H1 (cell line): ENCODE measurements around the gene PLEKHO1.

ENCODE experiments used
- ASH2L ChIP-seq: fragments of 200-600, 300-600 bp; sonication (generic); IDR thresholded peaks from one replicate; pipeline ENCODE4 v1.7.1; 2017; ENCODE audit warnings: low read length
- BRCA1 ChIP-seq: IDR thresholded peaks from 2 replicates; pipeline ENCODE4 v1.6.1; 2012; ENCODE audit warnings: low read depth, low read length, improper control_type of control experiment
- CBX8 ChIP-seq: fragments of 300-800, 300-1000 bp; sonication (generic); IDR thresholded peaks from 2 replicates; pipeline ENCODE4 v1.7.1; 2016; ENCODE audit warnings: low read depth, low read length, borderline replicate concordance
- CTCF ChIP-seq, 3 experiments: IDR thresholded peaks; 1 replicate in 2 of 3; 2 replicates in 1 of 3; pipeline versions ENCODE4 v1.5.1 to v1.6.1; 2011; ENCODE audit warnings: low read length in 3 of 3, mild to moderate bottlenecking in 3 of 3, inconsistent platforms in 2 of 3, low read depth in 1 of 3, moderate library complexity in 1 of 3; ENCODE audit not compliant: insufficient read depth in 1 of 3; ENCODE audit errors: control extremely low read depth in 1 of 3
- EGR1 ChIP-seq: IDR thresholded peaks from 2 replicates; pipeline ENCODE4 v1.6.1; 2011; ENCODE audit warnings: low read depth, low read length, borderline replicate concordance
- EP300 ChIP-seq, 2 experiments: IDR thresholded peaks; 1 replicate in 1 of 2; 2 replicates in 1 of 2; pipeline ENCODE4 v1.6.1; 2011 to 2012; ENCODE audit warnings: low read depth in 2 of 2, low read length in 2 of 2, mild to moderate bottlenecking in 2 of 2, borderline replicate concordance in 1 of 2, inconsistent platforms in 1 of 2, moderate library complexity in 1 of 2
- EZH2 ChIP-seq: fragments of 200-600 bp; sonication (generic); IDR thresholded peaks from 2 replicates; pipeline ENCODE4 v1.7.1; 2012; ENCODE audit warnings: low read depth, mild to moderate bottlenecking, moderate library complexity, low read length, inconsistent platforms; ENCODE audit not compliant: severe bottlenecking
- KDM1A ChIP-seq: fragments of 200-600, 300-600 bp; sonication (generic); IDR thresholded peaks from 2 replicates; pipeline ENCODE4 v1.7.1; 2016; ENCODE audit warnings: mild to moderate bottlenecking, low read length, borderline replicate concordance
- NANOG ChIP-seq: IDR thresholded peaks from 2 replicates; pipeline ENCODE4 v1.6.1; 2011; ENCODE audit warnings: low read length, low read depth, mild to moderate bottlenecking, inconsistent platforms; ENCODE audit not compliant: insufficient read depth, poor library complexity, severe bottlenecking
- POLR2A ChIP-seq, 2 experiments: IDR thresholded peaks; 1 replicate in 1 of 2; 2 replicates in 1 of 2; pipeline ENCODE4 v1.6.1; 2011; ENCODE audit warnings: low read depth in 2 of 2, low read length in 2 of 2, mild to moderate bottlenecking in 2 of 2; ENCODE audit errors: control extremely low read depth in 1 of 2
- RAD21 ChIP-seq, 2 experiments: IDR thresholded peaks in 1 of 2; conservative IDR thresholded peaks in 1 of 2; 2 replicates each; pipeline ENCODE4 v1.6.1; 2011; ENCODE audit warnings: low read depth in 2 of 2, low read length in 2 of 2, improper control_type of control experiment in 1 of 2, inconsistent platforms in 1 of 2, mild to moderate bottlenecking in 1 of 2, moderate library complexity in 1 of 2
- RNF2 ChIP-seq: fragments of 200-900, 300-1000 bp; sonication (generic); IDR thresholded peaks from 2 replicates; pipeline ENCODE4 v1.7.1; 2016; ENCODE audit warnings: borderline replicate concordance, low read depth, mild to moderate bottlenecking, antibody characterized with exemption, low read length; ENCODE audit not compliant: poor library complexity, severe bottlenecking; ENCODE audit errors: missing control alignments
- TEAD4 ChIP-seq: IDR thresholded peaks from 2 replicates; pipeline ENCODE4 v1.6.1; 2012; ENCODE audit warnings: low read depth, low read length, inconsistent platforms, mixed read lengths
- USF2 ChIP-seq: IDR thresholded peaks from 2 replicates; pipeline ENCODE4 v1.6.1; 2011; ENCODE audit warnings: low read length, improper control_type of control experiment

- TF ChIP-seq CBX8 = no peak
- no peak for TF ChIP-seq EZH2
- no peak for TF ChIP-seq KDM1A
- no peak for TF ChIP-seq BRCA1
- no peak for TF ChIP-seq CTCF (IDR thresholded peaks at IDR 0.05; ENCODE audit: control extremely low read depth in 1 of 3, insufficient read depth in 1 of 3, low read depth in 1 of 3, low read length in 3 of 3)
- no peak for TF ChIP-seq RAD21 (IDR thresholded peaks at IDR 0.05 in 1 of 2, conservative IDR thresholded peaks at IDR 0.05 in 1 of 2; ENCODE audit: low read depth in 2 of 2, low read length in 2 of 2)
- no peak for TF ChIP-seq RNF2
- no peak for TF ChIP-seq EGR1
- TF ChIP-seq NANOG = no peak
- TF ChIP-seq TEAD4 = no peak
- TF ChIP-seq ASH2L = no peak
- TF ChIP-seq USF2 = no peak
- TF ChIP-seq POLR2A (IDR thresholded peaks at IDR 0.05; ENCODE audit: control extremely low read depth in 1 of 2, low read depth in 2 of 2, low read length in 2 of 2) = no peak
- no peak for TF ChIP-seq EP300 (IDR thresholded peaks at IDR 0.05; ENCODE audit: borderline replicate concordance in 1 of 2, low read depth in 2 of 2, low read length in 2 of 2)
Measured at GRCh38 chr1:150178548-150178947, 28.8 kb downstream of the PLEKHO1 start.
